Natural killer cell (primary cell): ENCODE measurements around the gene POPDC2. TPM values are rescaled to one million over a fixed set of nuclear protein-coding genes. Genes with fewer than 3 reads are reported as not detected.

ENCODE experiments used
- ATAC-seq, 3 donors: fragments of 150-1000 bp in 2 of 3; fragments of 200-7000 bp in 1 of 3; cut with Tn5 transposase; 1 replicate in 1 of 3; 2 replicates in 2 of 3; pipeline ENCODE4 v1.10.0; 2021; ENCODE audit warnings: mild to moderate bottlenecking in 2 of 3, moderate library complexity in 2 of 3
- DNase-seq, 2 donors: peaks; one replicate each; pipeline versions ENCODE4 v3.0.0 to v3.0.0-alpha.2; 2013 to 2021; ENCODE audit warnings: mixed read lengths in 1 of 2
- H3K27ac ChIP-seq: one replicate; pipeline ENCODE4 v1.5.1; 2013; ENCODE audit warnings: mild to moderate bottlenecking, low read length
- H3K27me3 ChIP-seq: one replicate; pipeline ENCODE4 v1.6.1; 2013; ENCODE audit warnings: low read length; ENCODE audit not compliant: control insufficient read depth, insufficient read depth
- H3K36me3 ChIP-seq: one replicate; pipeline ENCODE4 v1.6.1; 2013; ENCODE audit warnings: low read length; ENCODE audit not compliant: control insufficient read depth, insufficient read depth
- H3K4me1 ChIP-seq: one replicate; pipeline ENCODE4 v1.6.1; 2013; ENCODE audit warnings: low read length; ENCODE audit not compliant: control insufficient read depth, insufficient read depth
- H3K4me3 ChIP-seq: one replicate; pipeline ENCODE4 v1.5.1; 2013; ENCODE audit warnings: low read length
- H3K9me3 ChIP-seq: one replicate; pipeline ENCODE4 v1.6.1; 2013; ENCODE audit warnings: low read length; ENCODE audit not compliant: control insufficient read depth, insufficient read depth
- H3K27ac Mint-ChIP-seq, 2 donors: one replicate each; pipeline ENCODE4 v1.8.0; 2022; ENCODE audit warnings: mild to moderate bottlenecking in 2 of 2, mixed read lengths in 2 of 2, moderate library complexity in 1 of 2
- H3K27me3 Mint-ChIP-seq, 2 donors: one replicate each; pipeline ENCODE4 v1.8.0; 2022; ENCODE audit warnings: low read depth in 2 of 2, mixed read lengths in 2 of 2
- H3K36me3 Mint-ChIP-seq: one replicate; pipeline ENCODE4 v1.8.0; 2022; ENCODE audit warnings: mixed read lengths
- H3K4me1 Mint-ChIP-seq, 2 donors: one replicate each; pipeline ENCODE4 v1.8.0; 2022; ENCODE audit warnings: mixed read lengths in 2 of 2
- H3K4me3 Mint-ChIP-seq: one replicate; pipeline ENCODE4 v1.8.0; 2022; ENCODE audit warnings: mild to moderate bottlenecking, moderate library complexity, mixed read lengths
- H3K9me3 Mint-ChIP-seq, 2 donors: one replicate each; pipeline ENCODE4 v1.8.0; 2022; ENCODE audit warnings: mixed read lengths in 2 of 2
- CTCF ChIP-seq: fragments of 200-600 bp; IDR thresholded peaks from one replicate; pipeline ENCODE4 v1.8.0; 2022; ENCODE audit warnings: antibody characterized with exemption
- WGBS: methylation state at CpG from one replicate; pipeline ENCODE4 v1.1.7; 2013; ENCODE audit warnings: missing lambda C conversion rate; ENCODE audit not compliant: insufficient coverage; 5-methylcytosine and 5-hydroxymethylcytosine counted together
- intact Hi-C: fragments of 100-400 bp; cut with micrococcal nuclease; formaldehyde crosslinking; loops from one replicate; pipeline ENCODE4 v1.14.2; 2022
- total RNA-seq, 4 donors: library from RNA; stranded (reverse); fragments of 120-200 nt in 1 of 4; gene quantifications; one replicate each; pipeline versions ENCODE4 v1.2.3 to v1.2.4, GENCODE V29; 2013 to 2022

Gene POPDC2
- total RNA-seq, 3 donors from 2014 or later (not counting 1 experiment from before 2014, with no cell fraction given): 6.2 to 8.0 (median 7.9) TPM

GRCh38 chr3:119641416-119641815, 19.0 kb downstream of the POPDC2 start:
- Mint-ChIP-seq H3K27ac (no peak overlapping the region), H3K36me3 (no peaks in the 10 kb centered on the region), H3K4me3 (no peak overlapping the region), H3K27me3 (no peaks in the 10 kb centered on the region), H3K4me1 (peaks cover 11 to 15% of the 10 kb centered on the region in 2 donors), H3K9me3 (no peaks in the 10 kb centered on the region)
- ATAC-seq (no peak), DNase-seq (no peak)
- Histone ChIP-seq H3K4me1 (peaks cover 10% of the 10 kb centered on the region), H3K36me3 (no peaks in the 10 kb centered on the region), H3K4me3 (no peak overlapping the region), H3K27me3 (no peaks in the 10 kb centered on the region), H3K27ac (no peak overlapping the region), H3K9me3 (no peaks in the 10 kb centered on the region)
- intact Hi-C loops: no loop called here
- 100% methylated on average over 1 of the region's 2 CpGs for WGBS
- no peak for TF ChIP-seq CTCF

DNA sequence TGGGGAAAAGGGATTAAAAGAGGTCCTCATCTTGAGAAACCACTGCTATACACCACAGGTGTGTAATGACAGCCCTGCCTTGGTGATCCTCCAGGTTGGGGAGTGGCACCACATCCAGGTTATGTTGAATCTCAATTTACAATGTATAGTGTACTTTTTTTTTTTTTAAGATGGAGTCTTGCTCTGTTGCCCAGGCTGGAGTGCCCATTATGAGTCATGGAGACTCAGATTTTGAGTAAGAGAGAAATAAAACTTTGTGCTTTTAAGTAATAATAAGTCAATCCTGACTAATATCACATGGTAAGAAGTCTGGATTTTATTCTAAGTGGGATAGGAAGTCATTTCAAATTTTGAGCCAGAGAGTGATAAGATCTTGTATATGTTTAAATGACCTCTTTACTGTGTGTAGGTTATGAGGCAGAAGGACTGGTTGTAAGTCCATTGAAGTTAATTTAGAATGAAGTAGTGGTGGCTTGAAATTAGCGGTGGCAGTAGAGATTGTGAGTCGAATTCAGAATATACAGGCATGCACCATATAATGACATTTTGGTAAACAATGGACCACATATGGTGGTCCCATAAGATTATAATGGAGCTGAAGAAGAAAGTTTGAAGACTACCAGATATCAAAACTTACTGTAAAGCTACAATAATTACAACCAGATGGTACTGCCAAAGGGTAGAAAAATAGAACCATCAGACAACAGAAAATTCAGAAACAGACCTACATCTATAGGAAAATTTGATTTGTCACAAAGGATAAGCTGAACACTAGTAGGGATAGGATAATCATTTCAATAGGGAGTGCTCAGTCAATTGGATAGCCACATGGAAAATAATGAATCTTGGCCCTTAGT, 20.7 kb downstream of the POPDC2 start:
- intact Hi-C loops: no loop called here
- 77% methylated on average over 2 of the region's 2 CpGs for WGBS
- Histone ChIP-seq H3K4me3 (no peak overlapping the region), H3K9me3 (no peaks in the 10 kb centered on the region), H3K27ac (no peak overlapping the region), H3K4me1 (peaks cover 10% of the 10 kb centered on the region), H3K36me3 (no peaks in the 10 kb centered on the region), H3K27me3 (no peaks in the 10 kb centered on the region)
- Mint-ChIP-seq H3K4me3 (no peak overlapping the region), H3K27me3 (no peaks in the 10 kb centered on the region), H3K4me1 (peaks cover 11 to 15% of the 10 kb centered on the region in 2 donors), H3K36me3 (no peaks in the 10 kb centered on the region), H3K9me3 (no peaks in the 10 kb centered on the region), H3K27ac (no peak overlapping the region)
- ATAC-seq: no peak
- TF ChIP-seq CTCF: no peak
- DNase-seq: no peak

- Histone ChIP-seq H3K4me3 (no peak overlapping the region), H3K27me3 (no peaks in the 10 kb centered on the region), H3K9me3 (no peaks in the 10 kb centered on the region), H3K27ac (no peak overlapping the region), H3K4me1 (peaks cover 10% of the 10 kb centered on the region), H3K36me3 (no peaks in the 10 kb centered on the region)
- Mint-ChIP-seq H3K27ac (peak overlapping the region; percentile 37 to 39), H3K9me3 (no peaks in the 10 kb centered on the region), H3K27me3 (peaks cover 0 to 1% of the 10 kb centered on the region in 2 donors), H3K4me1 (peaks cover 11 to 15% of the 10 kb centered on the region in 2 donors), H3K4me3 (peak overlapping the region; percentile 61), H3K36me3 (no peaks in the 10 kb centered on the region)
- intact Hi-C loops: no loop called here
- DNase-seq: peak in 1 of 2 donors; percentile 6
- no peak for TF ChIP-seq CTCF
- WGBS: 58% methylated on average over 3 of the region's 3 CpGs
- peak in 2 of 3 donors; percentile 20 to 26 for ATAC-seq
Measured at GRCh38 chr3:119637679-119638477, 22.5 kb downstream of the POPDC2 start.
